Measurements from ENCODE around the gene STPG3. TPM values are rescaled to one million over a fixed set of nuclear protein-coding genes. Genes with fewer than 3 reads are reported as not detected.

STPG3 gene
- total and polyA plus RNA-seq, 2 of the 13 experiments (the other 11 are each of a cell fraction or from before 2014, with no cell fraction given), result not detected

- TF ChIP-seq ZNF30 (CRISPR knock-in tag; IDR thresholded peaks at IDR 0.05), result no peak
- no peak for TF ChIP-seq ZBTB20 (CRISPR knock-in tag; IDR thresholded peaks at IDR 0.05; ENCODE audit: borderline replicate concordance, low read depth)
- TF ChIP-seq ZNF337 (CRISPR knock-in tag; IDR thresholded peaks at IDR 0.05; ENCODE audit: borderline replicate concordance, low read depth), result no peak
- TF ChIP-seq ZBTB14 (CRISPR knock-in tag; IDR thresholded peaks at IDR 0.05), result 0 out of 2 replicates have a peak, but pooled peaks have one; percentile 2
- no peak for TF ChIP-seq FOXA1 (IDR thresholded peaks at IDR 0.05)
- no peak for TF ChIP-seq FOXA1 (CRISPR knock-in tag; IDR thresholded peaks at IDR 0.05)
- no peak for TF ChIP-seq ZNF652 (CRISPR knock-in tag; IDR thresholded peaks at IDR 0.05; ENCODE audit: borderline replicate concordance, low read depth)
- TF ChIP-seq KDM3A (CRISPR knock-in tag; IDR thresholded peaks at IDR 0.05; ENCODE audit: low read depth), result no peak
- no peak for TF ChIP-seq ZNF44 (CRISPR knock-in tag; IDR thresholded peaks at IDR 0.05)
- no peak for TF ChIP-seq NFIB (CRISPR knock-in tag; IDR thresholded peaks at IDR 0.05; ENCODE audit: borderline replicate concordance)
- TF ChIP-seq HNRNPUL1 (IDR thresholded peaks at IDR 0.05; ENCODE audit: low read depth, low read length), result no peak
- TF ChIP-seq AKAP8 (CRISPR knock-in tag; IDR thresholded peaks at IDR 0.05), result no peak
- TF ChIP-seq SIN3B (IDR thresholded peaks at IDR 0.05; ENCODE audit: low read length), result no peak
- no peak for TF ChIP-seq MAFG (CRISPR knock-in tag; IDR thresholded peaks at IDR 0.05)
- TF ChIP-seq HNRNPL (IDR thresholded peaks at IDR 0.05; ENCODE audit: low read depth, low read length), result peak; percentile 92
- no peak for TF ChIP-seq ZNF720 (CRISPR knock-in tag; IDR thresholded peaks at IDR 0.05)
- TF ChIP-seq ZNF672 (CRISPR knock-in tag; IDR thresholded peaks at IDR 0.05), result no peak
- TF ChIP-seq ZNF253 (CRISPR knock-in tag; IDR thresholded peaks at IDR 0.05; ENCODE audit: borderline replicate concordance), result no peak
- TF ChIP-seq NBN (conservative IDR thresholded peaks at IDR 0.05), result no peak
- no peak for TF ChIP-seq TERF1 (CRISPR knock-in tag; IDR thresholded peaks at IDR 0.05)
- no peak for TF ChIP-seq FOSL1 (CRISPR knock-in tag; IDR thresholded peaks at IDR 0.05; ENCODE audit: borderline replicate concordance)
- TF ChIP-seq SALL2 (CRISPR knock-in tag; IDR thresholded peaks at IDR 0.05), result no peak
- TF ChIP-seq ZNF556 (CRISPR knock-in tag; IDR thresholded peaks at IDR 0.05; ENCODE audit: borderline replicate concordance), result no peak
- no peak for TF ChIP-seq ZBTB49 (CRISPR knock-in tag; IDR thresholded peaks at IDR 0.05; ENCODE audit: borderline replicate concordance)
- TF ChIP-seq GMEB1 (CRISPR knock-in tag; IDR thresholded peaks at IDR 0.05; ENCODE audit: borderline replicate concordance), result no peak
- TF ChIP-seq MEF2D (CRISPR knock-in tag; IDR thresholded peaks at IDR 0.05), result no peak
- TF ChIP-seq ZNF34 (CRISPR knock-in tag; IDR thresholded peaks at IDR 0.05; ENCODE audit: borderline replicate concordance), result no peak
Measured at GRCh38 chr9:137221506-137222111, 29.5 kb upstream of the STPG3 start (continued).

All from HepG2 (cell line).